Stimulated activated naive CD4-positive, alpha-beta T cell treated with Interleukin-2 at 50 U/mL for 16 hours (primary cell): ENCODE results near the gene QSOX2.
"Not testable (repeated sequence)": the region's sequence is repeated elsewhere in the genome, so short reads cannot be mapped to it uniquely, and the experiment has no call there.

Experiments
- DNase-seq: peaks from one replicate; lab custom pipeline; 2025; lab: John Stamatoyannopoulos, UW

The QSOX2 gene

DNA sequence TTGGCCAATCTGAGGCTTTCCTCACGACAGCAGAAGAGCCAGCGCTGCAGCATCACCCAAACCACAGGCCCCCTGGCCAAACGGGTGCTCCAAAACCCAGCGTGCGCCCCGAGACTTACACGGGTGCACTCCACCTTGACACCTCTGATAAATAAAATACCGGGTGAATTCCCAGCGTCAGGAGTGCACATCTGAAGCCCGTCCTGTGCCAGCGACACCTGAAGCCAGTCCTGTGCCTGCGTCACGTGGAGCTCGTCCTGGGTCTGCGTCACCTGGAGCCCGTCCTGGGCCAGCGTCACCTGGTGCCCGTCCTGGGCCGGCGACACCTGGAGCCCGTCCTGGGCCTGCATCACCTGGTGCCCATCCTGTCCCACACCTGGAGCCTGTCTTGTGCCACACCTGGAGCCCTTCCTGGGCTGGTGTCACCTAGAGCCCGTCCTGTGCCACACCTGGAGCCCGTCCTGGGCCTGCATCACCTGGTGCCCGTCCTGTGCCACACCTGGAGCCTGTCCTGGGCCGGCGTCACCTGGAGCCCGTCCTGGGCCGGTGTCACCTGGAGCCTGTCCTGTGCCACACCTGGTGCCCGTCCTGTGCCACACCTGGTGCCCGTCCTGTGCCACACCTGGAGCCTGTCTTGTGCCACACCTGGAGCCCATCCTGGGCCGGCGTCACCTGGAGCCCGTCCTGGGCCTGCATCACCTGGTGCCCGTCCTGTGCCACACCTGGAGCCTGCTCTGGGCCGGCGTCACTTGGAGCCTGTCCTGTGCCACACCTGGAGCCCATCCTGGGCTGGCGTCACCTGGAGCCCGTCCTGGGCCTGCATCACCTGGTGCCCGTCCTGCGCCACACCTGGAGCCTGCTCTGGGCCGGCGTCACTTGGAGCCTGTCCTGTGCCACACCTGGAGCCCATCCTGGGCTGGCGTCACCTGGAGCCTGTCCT is 8.9 kb downstream of the QSOX2 start:
- not testable (repeated sequence) for DNase-seq

DNA sequence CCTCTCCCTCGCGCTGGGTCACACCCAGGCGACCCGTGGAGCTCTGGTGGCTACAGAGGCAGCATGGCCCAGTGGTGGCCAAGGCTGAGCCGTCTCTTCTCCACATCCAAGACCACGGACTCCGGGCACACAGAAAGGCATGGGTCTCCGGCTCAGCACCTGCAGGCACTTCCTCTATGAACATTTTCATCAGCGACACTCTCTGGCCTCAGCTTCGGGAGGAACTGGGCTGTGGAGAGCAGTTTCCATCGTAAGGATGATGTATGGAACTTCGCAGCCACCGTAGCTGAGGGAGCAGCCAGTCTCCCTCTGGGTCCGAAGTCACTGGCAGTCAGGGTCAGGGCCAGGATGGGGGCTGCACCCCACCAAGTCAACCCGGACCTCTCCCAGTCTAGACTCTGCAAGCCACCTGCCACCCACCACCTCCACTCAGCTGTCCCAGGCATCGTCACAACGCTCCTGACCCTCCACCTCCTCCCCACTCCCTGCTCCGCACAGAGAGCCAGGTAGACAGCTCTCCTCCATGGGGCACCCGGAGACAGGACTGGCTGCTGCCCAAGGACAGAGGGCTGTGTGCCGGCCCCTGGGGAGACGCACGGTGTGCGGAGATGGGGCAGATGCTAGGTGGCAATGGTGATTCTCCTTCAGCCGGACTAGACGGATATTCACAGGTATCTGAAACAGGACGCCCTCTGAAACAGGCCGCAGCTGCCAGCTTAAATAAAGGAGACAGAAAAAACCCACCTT is 9.7 kb downstream of the QSOX2 start:
- no peak for DNase-seq

DNA sequence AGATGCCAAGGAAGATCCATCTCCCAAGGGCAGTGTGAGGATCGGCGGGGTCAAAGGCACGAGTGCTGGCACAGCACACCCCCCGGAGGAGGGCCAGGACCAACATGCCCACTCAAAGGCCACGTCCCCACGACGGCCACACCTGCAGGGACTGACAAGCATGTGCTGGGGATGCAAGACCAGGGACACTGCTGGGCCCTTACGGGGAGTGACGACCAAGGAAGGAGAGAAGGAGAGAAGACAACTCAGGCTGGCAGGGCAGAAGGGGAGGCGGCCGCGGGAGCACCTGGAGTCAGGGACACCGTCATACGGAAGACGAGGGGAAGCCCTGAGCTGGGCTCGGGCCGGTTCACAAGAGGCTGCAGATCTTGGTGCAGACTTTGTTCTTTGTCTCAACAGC is 10.4 kb downstream of the QSOX2 start:
- no peak for DNase-seq

DNA sequence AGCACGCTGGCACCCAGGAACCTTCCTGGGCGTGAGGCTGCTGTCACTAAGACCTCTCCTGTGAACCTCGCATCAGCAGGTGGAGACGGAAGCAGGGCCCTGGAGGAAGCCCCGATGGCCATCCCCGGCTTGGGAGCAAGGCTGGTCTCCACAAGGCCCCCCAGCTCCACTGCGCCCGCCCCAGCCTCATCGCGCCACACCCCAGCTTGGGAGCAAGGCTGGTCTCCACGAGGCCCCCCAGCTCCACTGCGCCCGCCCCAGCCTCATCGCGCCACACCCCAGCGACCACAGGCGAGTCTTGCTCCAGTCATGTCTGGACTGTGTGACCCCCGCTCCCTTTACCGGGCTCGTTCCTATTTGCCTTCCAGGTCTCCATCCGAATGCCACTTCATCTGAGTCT is 11.0 kb downstream of the QSOX2 start:
- DNase-seq, result no peak

DNA sequence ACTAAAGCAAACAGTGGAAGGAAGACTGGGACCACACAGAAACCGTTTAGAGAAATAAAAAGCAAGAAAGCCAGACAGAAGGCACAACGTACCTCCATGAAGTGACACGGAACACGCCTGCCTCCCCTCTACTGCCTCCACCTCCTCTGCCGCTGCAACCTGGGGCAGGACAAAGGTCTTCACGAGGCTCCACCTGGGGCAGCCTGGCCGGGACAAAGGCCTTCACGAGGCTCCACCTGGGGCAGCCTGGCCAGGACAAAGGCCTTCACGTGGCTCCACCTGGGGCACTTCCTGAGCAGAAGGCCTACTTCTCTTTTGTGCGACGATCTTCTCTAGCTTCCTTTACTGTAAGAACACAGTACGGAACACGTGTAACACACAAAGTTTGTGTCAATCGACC is 11.7 kb downstream of the QSOX2 start:
- DNase-seq, result no peak

DNA sequence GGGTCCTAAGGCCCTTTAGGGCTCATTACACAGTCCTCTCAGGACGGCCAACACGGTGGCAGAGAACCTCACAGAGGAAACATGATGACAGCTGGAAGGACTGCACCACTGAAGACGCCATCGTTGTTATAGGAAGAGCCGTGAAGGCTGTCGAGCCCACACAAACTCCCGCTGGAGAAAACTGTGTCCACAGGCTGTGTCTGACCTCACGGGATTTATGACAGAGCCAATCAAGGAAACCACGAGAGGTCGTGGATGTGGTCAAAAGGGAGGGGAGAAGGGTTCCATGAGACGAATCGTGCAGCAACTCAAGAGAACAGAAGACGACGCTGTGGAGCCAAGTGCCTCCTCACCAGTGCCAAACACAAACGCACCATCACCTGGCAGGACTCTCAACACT is 12.2 kb downstream of the QSOX2 start:
- no peak for DNase-seq

DNA sequence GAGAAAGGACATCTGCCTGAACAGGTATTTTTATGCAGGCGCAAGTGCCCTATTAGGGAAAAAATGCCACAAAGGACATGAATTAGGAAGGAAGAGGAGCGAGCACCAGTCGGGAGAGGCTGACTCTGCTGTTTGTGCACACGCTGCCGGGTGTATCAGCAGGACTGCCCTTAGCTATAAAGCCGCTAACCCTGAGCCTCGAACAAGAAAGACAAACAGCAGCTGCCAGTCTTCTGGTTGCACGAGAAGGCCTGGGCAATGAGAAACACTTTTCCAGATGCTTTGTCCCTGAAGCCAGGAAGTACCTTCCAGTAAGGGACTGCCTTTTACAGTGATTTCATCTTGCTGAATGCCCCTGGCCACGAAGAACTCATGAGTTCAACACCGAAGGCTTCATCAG is 12.6 kb downstream of the QSOX2 start:
- no peak for DNase-seq

DNA sequence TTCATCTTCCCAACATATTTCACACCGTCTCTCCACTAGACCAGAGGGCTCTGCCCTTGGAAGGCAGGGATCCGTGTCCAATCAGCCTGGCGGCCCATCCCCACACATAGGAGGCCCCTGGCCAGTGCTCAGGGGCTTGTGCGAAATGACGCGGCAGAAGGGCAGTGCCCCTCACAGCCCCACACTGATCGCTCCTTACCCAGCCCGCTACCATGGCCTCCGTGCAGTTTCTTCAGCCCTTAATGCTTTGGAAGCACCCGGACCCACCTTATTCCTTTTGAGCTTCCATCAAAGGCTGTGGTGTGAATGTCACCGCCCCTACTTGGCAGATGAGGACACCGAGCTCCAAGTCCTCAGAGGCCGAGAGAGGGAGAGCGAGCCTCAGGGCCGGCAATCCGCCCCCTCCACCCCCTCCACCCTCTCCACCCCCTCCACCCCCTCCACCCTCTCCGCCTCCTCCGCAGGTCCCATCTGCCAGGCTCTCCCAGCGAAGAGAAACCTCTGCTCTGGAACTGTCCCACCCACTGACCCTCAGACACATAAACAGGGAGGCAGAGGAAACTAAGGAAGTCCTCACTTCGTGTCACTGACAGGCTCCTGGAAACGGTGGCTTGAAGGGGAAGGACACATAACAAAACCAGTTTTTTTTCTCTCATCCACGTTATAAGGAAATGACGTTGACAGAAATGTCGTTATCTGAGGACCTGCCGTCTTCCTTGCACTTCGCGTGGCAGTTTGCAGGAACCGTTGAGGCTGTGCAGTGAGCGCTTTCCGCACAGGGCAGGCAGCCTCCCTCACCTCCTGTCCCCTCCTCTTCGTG is 13.9 kb downstream of the QSOX2 start:
- DNase-seq, result no peak

DNA sequence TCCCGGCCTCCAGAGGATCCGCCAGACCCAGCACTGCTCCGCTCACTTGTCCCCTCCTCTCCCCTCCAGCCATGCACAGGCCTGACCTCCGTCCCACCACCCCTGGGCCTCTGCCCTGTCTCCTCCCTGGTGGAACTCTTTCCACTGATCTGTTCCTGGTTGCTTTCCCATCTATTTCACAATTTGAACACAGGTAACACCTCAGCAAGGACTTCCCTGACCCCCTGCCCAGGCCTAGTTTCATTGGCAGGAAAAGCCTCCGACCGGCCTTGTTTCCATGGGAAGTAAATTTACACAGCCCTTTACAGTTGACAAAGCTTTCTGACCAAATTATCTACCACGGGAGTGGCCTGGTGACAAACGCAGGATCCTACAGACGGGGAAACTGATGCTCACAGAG is 14.8 kb downstream of the QSOX2 start:
- DNase-seq, result no peak

DNA sequence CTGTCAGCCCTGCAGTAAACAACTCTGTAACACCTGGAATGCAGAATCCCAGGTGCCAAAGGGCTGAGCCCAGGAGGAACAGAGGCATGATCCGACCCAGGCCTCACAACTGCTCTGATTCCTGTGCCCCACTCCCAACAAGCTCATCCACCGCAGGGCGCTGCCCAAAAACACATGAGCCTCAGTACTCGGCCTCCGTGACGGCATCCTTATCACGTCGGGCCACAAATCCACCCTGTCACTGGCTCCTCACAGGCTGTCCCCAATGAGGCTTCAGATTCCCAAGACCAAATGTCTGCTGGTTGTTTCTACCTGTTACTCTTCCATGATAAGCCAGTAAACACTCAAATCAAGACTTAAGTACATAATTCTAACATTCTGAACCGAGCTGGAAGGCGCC is 15.2 kb downstream of the QSOX2 start:
- no peak for DNase-seq

DNA sequence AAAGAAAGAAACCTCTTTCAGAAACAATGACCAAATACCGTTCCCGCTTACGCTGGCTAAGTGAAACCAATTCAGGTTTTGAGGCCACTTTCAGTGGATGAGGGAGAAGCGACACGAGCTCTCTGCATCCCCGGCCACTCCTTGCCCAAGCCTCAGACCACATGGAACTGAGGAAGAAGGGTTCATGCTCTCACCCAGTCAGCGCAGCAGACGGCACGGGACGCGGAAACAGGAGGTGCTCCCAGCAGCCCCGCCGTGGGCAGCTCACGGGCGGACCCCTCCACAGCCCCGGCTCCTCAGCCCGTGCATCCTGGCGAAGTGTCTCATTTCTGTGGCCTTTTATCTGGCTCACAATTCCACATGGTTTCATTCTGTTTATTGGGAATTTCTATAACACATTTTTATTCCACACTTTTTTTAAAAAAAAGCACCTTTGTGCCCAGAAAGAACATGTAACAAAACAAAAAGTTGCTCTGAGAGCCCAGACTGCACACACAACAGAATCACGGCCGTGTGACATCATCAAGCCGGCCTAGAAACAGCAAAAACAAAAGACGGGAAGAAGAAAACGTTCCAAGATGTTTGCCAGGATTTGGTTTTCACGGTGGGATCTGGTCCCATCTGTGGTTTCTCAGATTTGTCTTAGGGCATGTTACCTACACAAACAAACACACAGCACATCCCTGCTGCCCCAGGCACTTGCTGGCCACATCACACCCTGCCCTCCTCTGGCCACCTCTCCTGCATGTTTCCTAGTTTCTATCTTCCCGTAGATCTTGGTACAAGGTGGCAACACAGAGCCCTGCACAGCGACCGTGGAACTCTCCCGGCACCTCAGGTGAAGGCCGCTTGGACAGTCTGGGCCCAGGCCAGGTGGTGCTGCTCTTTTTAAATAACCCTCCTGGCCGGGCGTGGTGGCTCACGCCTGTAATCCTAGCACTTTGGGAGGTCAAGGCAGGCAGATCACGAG is 16.2 kb downstream of the QSOX2 start:
- DNase-seq, result no peak

DNA sequence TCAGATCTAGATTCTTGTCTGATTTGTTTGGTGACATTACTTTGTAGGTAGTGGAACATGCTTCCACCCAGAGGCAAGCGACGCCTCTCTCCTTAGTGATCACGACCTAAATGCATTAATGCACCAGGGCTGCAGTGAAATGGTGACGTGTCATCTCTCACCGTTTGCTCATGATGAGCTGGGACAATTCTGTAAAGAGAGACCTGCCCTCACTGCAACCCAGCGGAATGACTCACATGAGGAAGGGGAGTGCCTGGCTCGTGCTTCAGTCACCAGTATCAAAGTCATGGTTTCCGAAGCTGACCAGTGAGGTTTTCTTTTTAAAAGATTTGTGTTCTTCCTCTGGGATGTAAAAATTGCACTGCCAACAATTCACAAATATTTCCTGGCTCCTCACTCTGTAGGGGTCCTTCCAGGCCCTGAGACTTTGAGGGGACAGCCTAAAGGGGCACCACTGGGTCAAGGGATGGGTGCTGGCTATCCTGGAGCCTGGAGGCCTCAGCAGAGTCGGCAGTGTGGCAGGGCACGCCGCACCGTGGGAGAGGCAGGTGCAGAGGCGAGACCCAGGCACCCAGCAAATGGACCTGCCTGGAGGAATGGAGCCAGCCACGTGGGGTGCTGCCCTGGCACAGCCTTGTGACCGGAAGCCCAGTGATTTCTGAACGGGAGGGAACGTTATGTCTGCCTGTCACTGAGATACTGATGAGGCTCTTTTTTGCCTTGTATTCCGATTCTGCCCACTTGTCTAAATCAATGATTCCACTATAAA is 17.3 kb downstream of the QSOX2 start:
- DNase-seq, result no peak

DNA sequence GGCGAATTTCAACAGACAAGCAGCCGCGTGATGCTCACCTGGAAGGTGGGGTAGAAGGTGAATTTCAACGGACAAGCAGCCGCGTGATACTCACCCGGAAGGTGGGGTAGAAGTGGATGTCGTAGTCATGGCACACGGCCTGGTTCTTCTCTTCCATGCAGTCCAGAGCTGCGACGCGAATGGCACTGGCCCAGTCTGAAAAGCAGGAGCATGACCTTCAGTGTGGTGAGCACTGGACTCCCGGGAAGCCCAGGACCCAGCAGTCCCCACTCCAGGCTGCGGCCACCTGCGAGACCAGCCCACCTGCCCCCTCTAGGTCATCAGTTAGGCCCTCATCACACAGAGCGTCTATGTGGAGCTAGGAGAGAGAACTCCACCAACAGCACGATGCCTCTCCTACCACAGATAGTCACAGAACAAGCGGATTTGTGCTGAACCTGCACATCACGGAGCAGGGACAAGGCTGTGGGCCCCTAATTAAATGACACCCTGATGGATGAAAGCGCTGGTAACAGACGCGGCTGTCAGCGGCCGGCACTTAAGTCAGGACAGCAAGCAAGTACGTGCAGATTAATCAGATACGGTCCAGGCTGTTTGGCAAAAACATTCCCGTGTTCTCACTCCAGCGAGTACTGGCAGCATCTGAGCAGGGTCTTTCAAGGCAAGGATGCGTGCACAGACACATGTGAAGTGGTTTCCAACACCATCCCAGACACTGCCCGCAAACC is 18.8 kb downstream of the QSOX2 start:
- DNase-seq, result no peak

DNA sequence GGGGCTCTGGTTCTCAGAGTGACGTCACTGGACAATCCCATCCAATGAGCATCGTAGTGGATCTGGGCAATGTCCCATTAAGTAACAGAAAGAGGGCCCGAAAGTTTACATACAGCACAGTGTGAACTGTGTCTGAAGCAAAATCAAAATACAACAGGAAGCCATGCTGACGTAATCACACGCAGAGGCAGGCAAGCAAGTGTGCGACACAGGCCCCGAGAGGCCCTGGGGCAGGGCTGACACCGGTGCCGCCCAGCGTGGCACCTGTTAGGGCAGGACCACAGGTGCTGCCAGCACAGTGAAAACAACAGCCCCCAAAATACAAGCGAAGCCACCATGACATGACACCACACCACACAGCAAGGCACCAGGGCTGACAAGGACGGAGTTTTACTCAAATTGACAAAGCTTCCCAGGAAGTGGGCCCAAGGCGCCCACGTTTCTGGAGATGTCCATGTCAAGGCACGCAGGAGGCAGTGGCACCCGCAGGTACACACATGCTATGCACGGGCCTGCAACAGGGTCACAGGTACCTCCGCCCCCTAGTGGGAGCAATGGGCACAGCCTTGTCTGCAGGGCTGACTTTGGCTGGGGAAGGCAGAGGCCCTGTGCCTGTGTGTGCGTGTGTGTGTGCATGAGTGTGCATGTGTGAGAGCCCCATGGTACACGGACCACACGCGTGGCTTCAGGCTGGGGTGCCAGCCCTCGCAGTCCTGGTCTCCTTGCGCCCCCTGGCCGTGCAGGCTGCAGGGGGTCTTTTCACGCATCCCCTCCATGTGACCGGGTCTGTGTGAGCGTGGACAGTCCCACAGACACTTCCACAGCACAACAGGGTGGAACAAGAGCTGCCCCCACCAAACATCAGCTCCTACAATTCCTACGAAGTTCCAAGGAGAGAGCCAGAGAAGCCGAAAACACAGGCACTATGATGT is 19.6 kb downstream of the QSOX2 start:
- peak; percentile 55 for DNase-seq

DNA sequence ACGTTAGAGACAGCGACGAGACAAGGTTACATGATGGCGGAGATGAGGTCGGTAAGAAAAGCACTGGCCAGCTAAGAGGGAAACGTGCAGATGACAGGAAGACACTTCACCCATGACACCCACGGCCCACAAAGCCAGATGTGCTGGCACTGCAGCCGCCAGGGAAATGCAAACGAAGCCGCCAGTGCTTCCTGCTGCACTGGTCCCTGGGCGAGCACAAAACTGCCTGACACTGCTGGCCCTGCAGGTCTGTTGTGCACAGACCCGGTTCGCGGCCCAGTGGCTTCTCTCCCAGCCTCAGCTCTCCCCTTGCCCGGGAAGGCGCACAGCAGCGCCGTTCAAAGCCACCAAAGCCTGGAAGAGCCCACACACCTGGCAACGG is 20.3 kb downstream of the QSOX2 start:
- DNase-seq, result no peak

DNA sequence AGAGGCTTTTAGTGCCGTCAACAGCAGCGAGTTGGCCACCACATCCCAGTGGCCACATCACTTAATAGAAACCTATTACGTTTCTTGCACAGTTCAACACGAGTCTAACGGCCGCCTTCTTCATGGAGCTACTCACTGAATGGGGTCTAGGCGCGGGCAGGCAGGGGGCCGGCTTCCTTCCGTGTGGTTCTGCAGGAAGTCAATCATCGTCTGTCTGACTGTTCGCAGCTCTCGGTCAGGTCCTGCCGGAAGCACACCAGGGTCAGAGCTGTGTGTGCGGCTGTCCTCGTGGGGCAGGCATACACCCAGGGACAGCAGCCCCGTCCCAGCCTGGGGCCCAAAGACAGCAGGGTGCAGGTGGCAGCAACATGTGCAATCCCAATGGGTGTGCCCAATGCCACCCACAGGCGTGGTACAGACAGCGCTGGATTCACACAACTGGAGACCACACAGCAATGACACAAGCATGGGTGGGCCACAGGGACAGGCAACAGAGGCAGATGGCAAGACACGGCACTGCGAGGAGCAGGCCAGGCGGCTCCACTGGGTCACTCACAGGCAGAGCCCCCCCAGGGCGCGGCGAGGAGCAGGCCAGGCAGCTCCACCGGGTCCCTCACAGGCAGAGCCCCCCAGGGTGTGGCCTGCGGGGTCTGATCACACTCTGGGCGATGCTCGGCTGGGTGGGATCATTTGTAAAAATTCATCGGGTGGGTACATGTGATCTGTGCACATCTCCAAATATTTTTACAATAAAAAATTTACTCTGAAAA is 21.6 kb downstream of the QSOX2 start:
- no peak for DNase-seq

DNA sequence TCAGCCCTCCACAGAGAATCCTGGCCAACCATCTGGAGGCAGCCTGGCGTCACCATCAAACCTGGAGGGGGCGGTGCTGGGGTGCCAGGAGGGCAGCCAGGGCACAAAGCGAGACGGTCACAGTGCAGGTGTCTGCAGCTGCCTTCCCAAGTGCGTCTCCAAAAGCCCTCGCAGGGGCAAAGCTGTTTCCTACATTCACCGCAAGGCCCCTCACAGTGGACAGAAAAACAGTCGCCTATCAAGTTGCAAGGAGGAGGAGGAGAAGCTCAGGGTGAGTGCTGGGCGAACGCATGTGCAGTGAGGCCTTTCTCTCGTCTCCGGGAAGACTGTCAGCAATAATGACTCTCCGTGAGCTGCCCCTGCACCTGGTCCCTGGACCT is 22.7 kb downstream of the QSOX2 start:
- DNase-seq, result no peak
